ENCODE measurements around the gene GLYATL3. TPM values are rescaled to one million over a fixed set of nuclear protein-coding genes. Genes with fewer than 3 reads are reported as not detected.
A peak's percentile ranks its signal among the peaks of the same experiment; 100 is the strongest.

The GLYATL3 gene
- total RNA-seq, 1 experiment from 2014 or later, result not detected

DNA sequence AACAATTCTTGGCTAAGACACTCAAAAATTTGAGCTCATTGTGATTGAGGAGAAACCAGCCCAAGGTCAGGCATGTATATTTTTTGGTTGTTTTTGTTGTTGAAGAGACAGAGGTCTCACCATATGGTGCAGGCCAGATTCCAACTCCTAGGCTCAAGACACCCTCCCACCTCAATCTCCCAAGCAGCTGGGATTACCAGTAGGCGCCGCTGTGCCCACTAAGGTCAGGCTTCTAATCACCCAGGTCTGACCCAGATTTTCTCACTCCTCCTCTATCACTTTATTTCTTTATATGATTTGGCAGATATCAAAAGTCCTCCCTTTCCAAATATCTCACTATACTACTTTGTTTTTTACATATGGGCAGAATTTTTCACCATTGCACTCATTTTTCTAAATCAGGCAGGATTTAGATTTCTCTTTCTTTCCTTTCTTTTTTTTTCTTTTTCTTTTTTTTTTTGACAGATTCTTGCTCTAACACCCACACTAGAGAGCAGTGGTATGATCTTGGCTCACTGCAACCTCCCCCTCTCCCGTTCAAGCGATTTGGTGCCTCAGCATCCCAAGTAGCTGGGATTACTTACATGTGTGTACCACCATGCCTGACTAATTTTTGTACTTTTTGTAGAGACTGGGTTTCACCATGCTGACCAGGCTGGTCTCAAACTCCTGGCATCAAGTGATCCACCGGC is 49.0 kb downstream of the GLYATL3 start:
- no peak for DNase-seq (ENCODE audit: low spot score)

DNA sequence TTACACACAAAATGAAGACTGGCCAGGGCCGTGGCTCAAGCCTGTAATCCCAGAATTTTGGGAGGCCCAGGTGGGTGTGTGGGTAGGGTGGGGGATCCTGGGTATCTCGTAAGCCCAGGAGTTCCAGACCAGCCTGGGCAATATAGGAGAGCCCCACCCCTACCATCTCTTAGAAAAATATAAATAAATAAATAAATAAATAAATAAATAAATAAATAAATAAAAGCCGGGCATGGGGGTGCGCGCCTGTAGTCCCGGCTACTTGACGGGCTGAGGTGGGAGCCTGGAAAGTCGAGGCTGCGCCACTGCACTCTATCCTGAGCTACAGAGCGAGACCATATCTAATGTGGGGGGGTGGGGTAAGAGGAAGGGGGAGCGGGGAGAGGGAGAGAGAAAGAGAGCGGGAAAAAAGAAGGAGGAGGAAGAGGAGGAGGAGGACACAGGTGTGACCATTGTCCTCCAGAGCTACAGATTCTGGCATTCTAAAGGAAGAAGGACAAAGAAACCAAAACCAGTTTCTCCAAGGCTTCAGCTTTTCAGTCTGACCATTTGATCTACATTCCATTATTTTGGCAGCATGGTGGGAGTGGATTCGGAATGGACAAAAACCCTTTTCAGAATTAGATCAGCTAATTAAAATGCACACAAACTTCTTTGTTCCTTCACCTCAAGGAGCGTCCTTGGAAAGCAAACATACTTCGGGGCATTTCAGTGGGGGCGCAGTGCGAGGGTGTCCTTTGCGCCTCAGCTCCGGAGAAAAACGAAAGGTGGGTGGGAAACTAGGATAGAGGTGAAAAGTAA is 50.2 kb downstream of the GLYATL3 start:
- no peak for DNase-seq (ENCODE audit: low spot score)

GRCh38 chr6:49550492-49551077 is 50.9 kb downstream of the GLYATL3 start, which contains the start of gene C6orf141:
Gene C6orf141 (plus strand): TSS chr6:49550668. CDS start chr6:49550793, 125 bp downstream.
- DNase-seq (ENCODE audit: low spot score), result no peak

DNA sequence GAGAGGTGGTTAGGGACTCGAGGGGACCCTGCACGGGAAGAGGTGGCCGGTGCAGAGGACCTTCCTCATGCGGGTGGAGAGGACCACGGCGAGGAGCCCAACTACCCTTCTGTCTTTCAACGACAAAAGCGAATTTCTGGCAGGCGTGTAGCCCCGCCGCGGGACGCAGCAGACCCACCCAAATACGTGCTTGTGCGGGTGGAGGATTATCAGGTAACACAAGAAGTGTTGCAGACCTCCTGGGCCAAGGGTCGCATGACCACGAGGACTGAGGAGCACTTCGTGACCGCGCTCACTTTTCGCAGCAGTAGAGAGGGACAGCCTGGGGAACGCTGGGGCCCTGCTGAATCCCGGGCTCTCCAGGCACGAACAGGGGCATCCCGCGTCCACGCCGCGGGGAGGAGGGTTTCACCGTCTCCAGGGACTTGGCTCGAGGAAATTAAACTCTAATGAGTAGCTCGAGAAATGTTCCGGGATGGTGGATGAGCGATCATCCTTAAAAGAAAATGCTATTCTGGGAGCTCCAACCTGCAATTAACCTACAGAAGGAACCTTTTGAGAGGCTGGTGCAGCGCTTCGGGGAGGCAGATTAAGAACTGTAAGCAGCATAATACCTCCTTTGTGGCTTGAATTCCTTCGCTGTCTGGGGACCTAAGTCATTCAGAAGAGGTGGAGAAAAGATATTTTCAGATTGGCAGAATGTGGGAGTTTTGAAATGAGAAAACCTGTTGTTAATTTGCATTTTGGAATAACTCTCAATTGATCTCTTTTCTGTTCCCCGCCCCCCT is 51.5 kb downstream of the GLYATL3 start:
- DNase-seq (ENCODE audit: low spot score), result no peak

GRCh38 chr6:49551866-49552129 is 52.1 kb downstream of the GLYATL3 start:
- DNase-seq (ENCODE audit: low spot score), result no peak

GRCh38 chr6:49552596-49552995 is 52.9 kb downstream of the GLYATL3 start:
- no peak for DNase-seq (ENCODE audit: low spot score)

- DNase-seq (ENCODE audit: low spot score), result no peak
Measured at GRCh38 chr6:49553384-49553783, 53.7 kb downstream of the GLYATL3 start.

GRCh38 chr6:49555951-49556350 is 56.2 kb downstream of the GLYATL3 start:
- no peak for DNase-seq (ENCODE audit: low spot score)

GRCh38 chr6:49556429-49556837 is 56.7 kb downstream of the GLYATL3 start:
- DNase-seq (ENCODE audit: low spot score), result peak; percentile 88

GRCh38 chr6:49557177-49557576 is 57.5 kb downstream of the GLYATL3 start:
- no peak for DNase-seq (ENCODE audit: low spot score)

DNA sequence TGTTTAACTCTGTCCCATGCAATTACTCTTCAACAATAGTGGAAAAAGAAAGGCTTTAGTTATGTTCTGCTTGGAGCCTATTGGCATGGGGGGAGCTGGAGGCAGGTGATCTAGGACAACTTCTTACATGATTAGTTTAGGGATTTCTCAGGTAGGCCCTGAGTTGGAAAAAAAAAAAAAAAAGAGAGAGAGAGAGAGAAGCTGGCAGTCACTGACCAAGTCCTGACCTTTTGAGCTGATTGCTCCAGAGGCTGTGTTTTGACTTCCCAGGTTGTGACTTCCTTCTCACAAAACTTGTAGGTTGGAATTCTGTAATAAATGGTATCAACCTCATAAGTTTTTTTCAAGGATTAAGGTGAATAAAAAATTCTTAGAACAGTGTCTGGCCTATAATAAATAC is 58.5 kb downstream of the GLYATL3 start:
- no peak for DNase-seq (ENCODE audit: low spot score)

GRCh38 chr6:49563006-49563886 is 63.5 kb downstream of the GLYATL3 start:
- no peak for DNase-seq (ENCODE audit: low spot score)

- no peak for DNase-seq (ENCODE audit: low spot score)
Measured at GRCh38 chr6:49564552-49564951, 64.8 kb downstream of the GLYATL3 start.

DNA sequence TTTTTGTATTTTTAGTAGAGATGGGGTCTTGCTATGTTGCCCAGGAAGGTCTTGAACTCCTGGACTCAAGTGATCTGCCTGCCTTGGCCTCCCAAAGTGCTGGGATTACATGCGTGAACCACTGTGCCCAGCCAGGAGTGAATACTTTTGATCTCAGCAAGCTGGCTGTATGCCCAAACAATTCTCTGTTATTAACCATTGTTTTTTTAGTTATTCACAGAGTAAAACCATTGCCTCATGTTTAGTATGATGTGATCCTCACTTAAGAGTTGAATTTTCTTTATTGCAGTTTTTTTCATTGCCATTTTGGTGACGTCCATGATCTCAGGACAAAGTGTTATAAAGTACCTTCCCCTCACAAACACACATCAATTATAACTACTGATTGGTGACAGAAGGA is 65.5 kb downstream of the GLYATL3 start:
- no peak for DNase-seq (ENCODE audit: low spot score)

- peak; percentile 36 for DNase-seq (ENCODE audit: low spot score)
Measured at GRCh38 chr6:49565855-49566254, 66.1 kb downstream of the GLYATL3 start.

DNA sequence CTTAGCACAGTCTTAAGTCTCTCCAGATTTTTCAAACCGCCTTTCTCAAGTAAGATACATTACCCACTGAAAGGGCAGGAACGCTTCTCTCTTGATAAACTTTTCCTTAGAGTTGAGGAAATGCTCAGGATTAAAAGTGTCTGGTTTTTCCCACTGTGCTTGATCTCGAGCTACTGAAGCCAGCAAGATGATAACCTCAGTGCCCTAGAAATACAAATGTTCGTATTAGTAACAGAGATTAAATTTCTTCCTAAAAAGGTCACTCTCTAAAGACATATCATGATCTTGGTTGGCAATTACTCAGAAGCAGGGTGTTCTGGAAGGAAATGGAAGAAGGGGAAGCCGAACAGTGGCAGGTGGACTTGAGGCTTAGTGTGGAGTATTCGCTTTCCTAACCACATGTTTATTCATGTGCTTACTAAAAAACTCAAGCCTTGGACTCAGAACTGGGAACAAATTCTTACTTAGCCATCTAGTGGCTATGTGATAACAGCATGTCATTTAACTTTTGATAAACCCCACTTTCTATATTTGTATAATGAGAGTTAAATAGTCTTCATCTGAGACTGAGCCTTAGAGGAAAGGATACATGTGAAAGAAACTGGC is 70.9 kb downstream of the GLYATL3 start:
- DNase-seq (ENCODE audit: low spot score), result peak; percentile 85

GRCh38 chr6:49576618-49577017 is 76.9 kb downstream of the GLYATL3 start:
- no peak for DNase-seq (ENCODE audit: low spot score)

All from H4 (cell line).